Endothelial cell of umbilical vein (primary cell): ENCODE results near the gene NT5DC1. TPM values are rescaled to one million over a fixed set of nuclear protein-coding genes. Genes with fewer than 3 reads are reported as not detected.

Experiments
- BruUV-seq: library from RNA; stranded (reverse); fragments of 400-500 nt; replicated peaks from 2 replicates; lab custom pipeline; 2021; lab: Mats Ljungman, UMichigan
- CTCF ChIA-PET: fragments of 300-600, 350-600 bp; sonication (Branson Sonifier 250); formaldehyde crosslinking; loops from one replicate; lab custom pipeline; 2021; ENCODE audit warnings: antibody characterized with exemption, inconsistent platforms; lab: Charles Lee
- POLR2A ChIA-PET: fragments of 300-600, 350-600 bp; sonication (Branson Sonifier 250); formaldehyde crosslinking; loops from one replicate; lab custom pipeline; 2021; ENCODE audit warnings: antibody characterized with exemption, inconsistent platforms; lab: Charles Lee
- DNase-seq: peaks from one replicate; pipeline ENCODE4 v3.0.0-alpha.2; 2011; ENCODE audit warnings: low read depth, low spot score
- FAIRE-seq: peaks from 2 replicates; lab custom pipeline; 2011; peaks lifted over from hg19 to GRCh38; lab: Jason Lieb, UNC
- H2AFZ ChIP-seq: 2 replicates; pipeline ENCODE4 v1.6.0; 2012; ENCODE audit warnings: low read depth, low read length, control low read depth, inconsistent platforms
- H3K27ac ChIP-seq: 2 replicates; pipeline ENCODE4 v1.5.1; 2011; ENCODE audit warnings: low read depth, mild to moderate bottlenecking, control low read depth, low read length, moderate library complexity; ENCODE audit not compliant: insufficient read depth
- H3K27me3 ChIP-seq, 2 experiments: 2 replicates each; pipeline versions ENCODE4 v1.6.0 to v1.6.1; 2011; ENCODE audit warnings: low read length in 2 of 2, mixed read lengths in 1 of 2; ENCODE audit not compliant: control insufficient read depth in 2 of 2, insufficient read depth in 2 of 2
- H3K36me3 ChIP-seq, 2 experiments: 2 replicates in 1 of 2; 3 replicates in 1 of 2; pipeline ENCODE4 v1.5.1; 2011; ENCODE audit warnings: low read length in 2 of 2, mild to moderate bottlenecking in 1 of 2, moderate library complexity in 1 of 2; ENCODE audit not compliant: control insufficient read depth in 2 of 2, insufficient read depth in 2 of 2; ENCODE audit errors: extremely low read depth in 1 of 2
- H3K4me1 ChIP-seq: 3 replicates; pipeline ENCODE4 v1.5.1; 2011; ENCODE audit warnings: mild to moderate bottlenecking, low read length; ENCODE audit not compliant: control insufficient read depth, insufficient read depth; ENCODE audit errors: extremely low read depth
- H3K4me2 ChIP-seq: 2 replicates; pipeline ENCODE4 v1.6.1; 2011; ENCODE audit warnings: low read length, control low read depth, mixed read lengths; ENCODE audit not compliant: insufficient read depth
- H3K4me3 ChIP-seq, 3 experiments: fragments of 200-600 bp in 1 of 3; sonication (generic), shearing (Covaris generic) in 1 of 3; replicated peaks in 1 of 3; 2 replicates each; pipeline ENCODE4 v1.5.1; 2011 to 2016; ENCODE audit warnings: control low read depth in 3 of 3, low read length in 3 of 3, mild to moderate bottlenecking in 2 of 3, inconsistent platforms in 1 of 3, low read depth in 1 of 3, moderate library complexity in 1 of 3; ENCODE audit not compliant: insufficient read depth in 1 of 3
- H3K79me2 ChIP-seq: 2 replicates; pipeline ENCODE4 v1.6.0; 2012; ENCODE audit warnings: low read length, inconsistent platforms; ENCODE audit not compliant: control insufficient read depth, insufficient read depth
- H3K9ac ChIP-seq: replicated peaks from 2 replicates; pipeline ENCODE3; 2011; ENCODE audit warnings: low read length, control low read depth; ENCODE audit not compliant: insufficient read depth; ENCODE audit errors: extremely low read depth
- H3K9me1 ChIP-seq: replicated peaks from 3 replicates; pipeline ENCODE4 v1.6.0; 2011; ENCODE audit warnings: mild to moderate bottlenecking, low read length; ENCODE audit not compliant: control insufficient read depth, insufficient read depth; ENCODE audit errors: extremely low read depth
- H3K9me3 ChIP-seq: replicated peaks from 2 replicates; pipeline ENCODE4 v1.5.1; 2012; ENCODE audit warnings: low read length, inconsistent platforms; ENCODE audit not compliant: control insufficient read depth, insufficient read depth
- H4K20me1 ChIP-seq: replicated peaks from 2 replicates; pipeline ENCODE3; 2011; ENCODE audit warnings: mild to moderate bottlenecking, low read length; ENCODE audit not compliant: control insufficient read depth, insufficient read depth; ENCODE audit errors: extremely low read depth
- CTCF ChIP-seq, 2 donors: IDR thresholded peaks; 1 replicate in 1 of 2; 2 replicates in 1 of 2; pipeline ENCODE4 v1.5.1; 2011; ENCODE audit warnings: low read length in 2 of 2, mild to moderate bottlenecking in 2 of 2, moderate library complexity in 2 of 2, control low read depth in 1 of 2, inconsistent platforms in 1 of 2, low read depth in 1 of 2; ENCODE audit not compliant: insufficient read depth in 1 of 2; ENCODE audit errors: extremely low read depth in 1 of 2
- EZH2 ChIP-seq: IDR thresholded peaks from 2 replicates; pipeline ENCODE4 v1.6.1; 2012; ENCODE audit warnings: borderline replicate concordance, low read depth, mild to moderate bottlenecking, moderate library complexity, low read length, inconsistent platforms; ENCODE audit not compliant: severe bottlenecking
- FOS ChIP-seq: IDR thresholded peaks from 2 replicates; pipeline ENCODE4 v1.6.1; 2011; ENCODE audit warnings: mild to moderate bottlenecking, low read length, moderate library complexity, borderline replicate concordance; ENCODE audit not compliant: insufficient read depth
- GATA2 ChIP-seq: IDR thresholded peaks from 2 replicates; pipeline ENCODE4 v1.7.0; 2011; ENCODE audit warnings: low read depth, mild to moderate bottlenecking, moderate library complexity, mixed read lengths, low read length; ENCODE audit not compliant: insufficient read length, insufficient read depth
- JUN ChIP-seq: IDR thresholded peaks from 2 replicates; pipeline ENCODE4 v1.6.1; 2011; ENCODE audit warnings: borderline replicate concordance, low read depth; ENCODE audit not compliant: insufficient read length, insufficient read depth
- MAX ChIP-seq: IDR thresholded peaks from 2 replicates; pipeline ENCODE4 v1.6.1; 2011; ENCODE audit not compliant: insufficient read depth, insufficient read length
- MYC ChIP-seq: IDR thresholded peaks from one replicate; pipeline ENCODE4 v1.6.1; 2011; ENCODE audit warnings: mild to moderate bottlenecking, low read depth, low read length
- POLR2A ChIP-seq: IDR thresholded peaks from 2 replicates; pipeline ENCODE4 v1.6.1; 2012; ENCODE audit warnings: low read depth, mild to moderate bottlenecking, control low read depth, low read length
- POLR2AphosphoS5 ChIP-seq: IDR thresholded peaks from 2 replicates; pipeline ENCODE4 v1.6.1; 2012; ENCODE audit warnings: low read depth, mild to moderate bottlenecking, control low read depth, low read length, moderate library complexity; ENCODE audit not compliant: insufficient read depth
- dilution Hi-C: fragments of 300-500 bp; cut with MboI; formaldehyde crosslinking; loops from one replicate; pipeline ENCODE4 v1.15.0; 2019; ENCODE audit warnings: low sequenced_read_pairs; ENCODE audit not compliant: extremely low pct_ligation_motif_present
- intact Hi-C: fragments of 100-400 bp; cut with micrococcal nuclease; formaldehyde crosslinking; loops from one replicate; pipeline ENCODE4 v1.10.0; 2022
- polyA plus RNA-seq, 4 experiments: library from polyadenylated mRNA; depleted of rRNA in 3 of 4; stranded (reverse) in 3 of 4; unstranded in 1 of 4; fragments of >200 nt; gene quantifications; 2 replicates each; pipeline versions ENCODE4 v1.2.1 to v1.2.3, GENCODE V29; 2011 to 2012; ENCODE audit warnings: missing spikeins in 1 of 4
- total RNA-seq: library from RNA; stranded (reverse); gene quantifications from 2 replicates; pipeline ENCODE4 v1.2.3, GENCODE V29; 2021

Gene NT5DC1
- total and polyA plus RNA-seq, 2 donors (not counting 3 experiments of a cell fraction or from before 2014, with no cell fraction given): 11.3 to 24.3 TPM

GRCh38 chr6:116180375-116180774, 79.7 kb downstream of the NT5DC1 start:
- DNase-seq (no peak), FAIRE-seq (peak; percentile 55)
- POLR2A ChIA-PET: no interaction called here
- Histone ChIP-seq H3K79me2 (no peaks in the 10 kb centered on the region), H3K9me1 (no peaks in the 10 kb centered on the region), H3K27ac (no peak overlapping the region), H3K4me2 (no peak overlapping the region), H2AFZ (no peak overlapping the region), H3K9me3 (no peaks in the 10 kb centered on the region), H3K9ac (no peak overlapping the region), H3K4me3 (no peak overlapping the region), H3K27me3 (no peaks in the 10 kb centered on the region), H3K4me1 (no peaks in the 10 kb centered on the region), H3K36me3 (no peaks in the 10 kb centered on the region), H4K20me1 (no peaks in the 10 kb centered on the region)
- CTCF ChIA-PET: no interaction called here
- TF ChIP-seq POLR2AphosphoS5 (no peak), MAX (no peak), JUN (no peak), GATA2 (no peak), EZH2 (no peak), MYC (no peak), FOS (no peak), CTCF (IDR thresholded peaks at IDR 0.05; ENCODE audit: extremely low read depth in 1 of 2, insufficient read depth in 1 of 2, low read depth in 1 of 2, low read length in 2 of 2) (no peak), POLR2A (no peak)
- BruUV-seq: no TSS peak
- intact Hi-C loops (loop anchor here (10.0 kb wide), 1 partner anchor 166 kb away; no protein-coding TSS in a partner anchor), dilution Hi-C loops (no loop called here)
